ENCODE results near the gene CLCA1. TPM values are rescaled to one million over a fixed set of nuclear protein-coding genes. Genes with fewer than 3 reads are reported as not detected.

Gene CLCA1
- polyA plus RNA-seq, 5 donors: 1.1 TPM; not detected in 4

GRCh38 chr1:86502721-86503405 lies 34.1 kb downstream of the CLCA1 start:
- DNase-seq: no peak

- DNase-seq: peak; percentile 40 to 41
Observed at GRCh38 chr1:86503406-86504136, 34.8 kb downstream of the CLCA1 start.

GRCh38 chr1:86504137-86504479 lies 35.4 kb downstream of the CLCA1 start:
- DNase-seq: peak; percentile 27 to 45

GRCh38 chr1:86504895-86505563 lies 36.3 kb downstream of the CLCA1 start:
- peak in 1 of 2 donors; percentile 30 for DNase-seq

GRCh38 chr1:86505564-86505902 lies 36.8 kb downstream of the CLCA1 start:
- no peak for DNase-seq

- DNase-seq: peak; percentile 40 to 41
Observed at GRCh38 chr1:86507935-86508582, 39.3 kb downstream of the CLCA1 start.

- DNase-seq: no peak
Observed at GRCh38 chr1:86508583-86508969, 39.8 kb downstream of the CLCA1 start.

GRCh38 chr1:86515597-86515996 lies 46.9 kb downstream of the CLCA1 start:
- DNase-seq: no peak

GRCh38 chr1:86516335-86516734 lies 47.6 kb downstream of the CLCA1 start:
- no peak for DNase-seq

- DNase-seq: no peak
Observed at GRCh38 chr1:86517336-86517735, 48.6 kb downstream of the CLCA1 start.

GRCh38 chr1:86520789-86521521 lies 52.2 kb downstream of the CLCA1 start:
- no peak for DNase-seq

GRCh38 chr1:86521522-86521891 lies 52.8 kb downstream of the CLCA1 start:
- no peak for DNase-seq

GRCh38 chr1:86522240-86522639 lies 53.5 kb downstream of the CLCA1 start:
- DNase-seq: no peak

- DNase-seq: no peak
Observed at GRCh38 chr1:86523670-86524354, 55.1 kb downstream of the CLCA1 start.

- DNase-seq: no peak
Observed at GRCh38 chr1:86527306-86527705, 58.6 kb downstream of the CLCA1 start.

- no peak for DNase-seq
Observed at GRCh38 chr1:86530211-86530845, 61.6 kb downstream of the CLCA1 start.

- DNase-seq: no peak
Observed at GRCh38 chr1:86537928-86538695, 69.4 kb downstream of the CLCA1 start.

GRCh38 chr1:86538775-86539174 lies 70.0 kb downstream of the CLCA1 start:
- DNase-seq: no peak

GRCh38 chr1:86541859-86542258 lies 73.1 kb downstream of the CLCA1 start:
- DNase-seq: no peak

GRCh38 chr1:86542631-86543030 lies 73.9 kb downstream of the CLCA1 start:
- no peak for DNase-seq
